ENCODE results near the gene DNAJB6. TPM values are rescaled to one million over a fixed set of nuclear protein-coding genes. Genes with fewer than 3 reads are reported as not detected.

DNAJB6 gene
- total RNA-seq, 4 donors from 2014 or later = 82.5 to 149 (median 94.7) TPM

DNA sequence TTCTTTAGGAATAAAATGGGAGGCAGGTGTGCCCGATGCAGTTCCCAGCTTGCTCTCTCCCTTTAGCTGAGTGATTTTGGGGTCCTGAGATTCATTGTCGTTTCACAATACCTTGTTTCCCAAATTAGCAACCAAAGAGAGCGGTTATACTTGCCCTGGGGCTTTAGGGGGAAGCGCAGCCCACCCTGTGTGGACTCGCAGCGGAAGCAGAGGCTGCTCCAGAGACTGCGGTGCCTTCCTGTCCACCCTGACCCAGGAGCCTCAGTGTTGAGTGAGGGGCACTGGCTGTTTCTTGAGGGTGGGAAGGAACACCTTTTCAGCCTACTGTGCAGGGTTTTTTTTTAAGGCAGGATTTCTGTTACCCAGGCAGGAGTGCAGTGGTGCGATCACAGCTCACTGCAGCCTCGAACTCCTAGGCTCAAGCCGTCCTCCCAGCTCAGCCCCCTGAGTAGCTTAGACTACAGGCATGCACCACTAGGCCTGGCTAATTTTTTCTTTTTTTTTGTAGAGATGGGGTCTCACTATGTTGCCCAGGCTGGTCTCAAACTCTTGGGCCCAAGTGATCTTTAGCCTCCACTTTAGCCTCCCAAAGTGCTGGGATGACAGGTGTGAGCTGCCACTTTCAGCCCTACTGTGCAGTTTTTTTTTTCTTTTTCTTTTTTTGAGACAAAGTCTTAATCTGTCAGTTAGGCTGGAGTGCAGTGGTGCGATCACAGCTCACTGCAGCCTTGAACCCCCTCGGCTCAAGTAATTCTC is 67.0 kb downstream of the DNAJB6 start:
- TF ChIP-seq, protein P1, sequence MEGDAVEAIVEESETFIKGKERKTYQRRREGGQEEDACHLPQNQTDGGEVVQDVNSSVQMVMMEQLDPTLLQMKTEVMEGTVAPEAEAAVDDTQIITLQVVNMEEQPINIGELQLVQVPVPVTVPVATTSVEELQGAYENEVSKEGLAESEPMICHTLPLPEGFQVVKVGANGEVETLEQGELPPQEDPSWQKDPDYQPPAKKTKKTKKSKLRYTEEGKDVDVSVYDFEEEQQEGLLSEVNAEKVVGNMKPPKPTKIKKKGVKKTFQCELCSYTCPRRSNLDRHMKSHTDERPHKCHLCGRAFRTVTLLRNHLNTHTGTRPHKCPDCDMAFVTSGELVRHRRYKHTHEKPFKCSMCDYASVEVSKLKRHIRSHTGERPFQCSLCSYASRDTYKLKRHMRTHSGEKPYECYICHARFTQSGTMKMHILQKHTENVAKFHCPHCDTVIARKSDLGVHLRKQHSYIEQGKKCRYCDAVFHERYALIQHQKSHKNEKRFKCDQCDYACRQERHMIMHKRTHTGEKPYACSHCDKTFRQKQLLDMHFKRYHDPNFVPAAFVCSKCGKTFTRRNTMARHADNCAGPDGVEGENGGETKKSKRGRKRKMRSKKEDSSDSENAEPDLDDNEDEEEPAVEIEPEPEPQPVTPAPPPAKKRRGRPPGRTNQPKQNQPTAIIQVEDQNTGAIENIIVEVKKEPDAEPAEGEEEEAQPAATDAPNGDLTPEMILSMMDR (IDR thresholded peaks at IDR 0.05) = no peak
- no peak for ATAC-seq (ENCODE audit: low FRiP score)
- DNase-seq (ENCODE audit: low spot score) = no peak

DNA sequence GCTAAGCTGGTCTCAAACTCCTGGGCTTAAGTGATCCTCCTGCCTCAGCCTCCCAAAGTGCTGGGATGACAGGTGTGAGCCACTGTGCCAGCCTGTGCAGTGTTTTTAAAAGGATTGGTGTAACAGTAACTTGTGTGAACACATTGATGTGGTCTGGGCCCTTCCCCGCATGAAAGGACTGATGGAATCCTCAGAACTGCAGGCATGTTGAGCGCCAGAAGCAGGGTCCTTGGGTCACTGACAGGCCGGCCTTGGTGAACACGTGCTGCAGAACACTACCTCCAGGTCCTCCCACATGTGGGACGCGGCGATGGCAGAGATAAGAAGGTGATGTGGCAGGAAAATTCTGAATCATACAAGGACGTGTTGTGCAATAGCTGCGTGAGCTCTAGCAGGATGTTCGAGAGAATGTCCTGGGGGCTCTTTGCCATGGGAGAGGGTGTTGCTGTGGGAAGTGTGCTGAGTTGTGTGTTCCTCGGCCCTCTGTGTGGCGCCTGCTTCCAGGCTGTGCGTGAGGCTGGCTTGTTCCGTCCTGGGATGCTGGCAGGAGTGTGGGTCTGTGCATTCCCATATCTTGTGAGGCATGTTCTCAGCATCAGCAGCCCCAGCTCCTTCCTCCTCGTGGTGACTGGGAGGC is 68.2 kb downstream of the DNAJB6 start:
- ATAC-seq (ENCODE audit: low FRiP score) (peak; percentile 63), DNase-seq (ENCODE audit: low spot score) (peak; percentile 50)

DNA sequence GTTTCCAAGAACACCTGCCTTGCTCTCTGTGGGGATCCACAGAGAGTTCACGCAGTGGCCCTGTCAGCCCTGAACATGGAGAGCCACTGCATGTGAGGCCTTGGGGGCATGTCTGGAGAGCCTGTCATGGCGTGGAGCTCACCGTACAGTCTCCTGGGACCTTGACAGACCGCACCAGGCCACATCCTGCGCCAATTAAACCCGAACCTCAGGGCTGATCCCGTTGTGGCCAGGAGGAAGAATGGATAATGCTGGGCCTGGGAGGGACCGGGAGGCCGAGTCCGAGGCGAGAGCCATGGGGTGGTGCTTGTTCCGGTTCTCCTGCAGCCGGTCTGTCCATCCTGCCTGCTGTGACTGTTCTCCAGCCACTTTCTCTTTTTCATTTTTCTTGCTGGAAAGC is 68.7 kb downstream of the DNAJB6 start:
- ATAC-seq (ENCODE audit: low FRiP score) (no peak), DNase-seq (ENCODE audit: low spot score) (no peak)
- TF ChIP-seq, protein P1 (IDR thresholded peaks at IDR 0.05) = no peak

More for the DNA sequence above, 68.2 kb downstream of the DNAJB6 start:
- TF ChIP-seq, protein P1 (IDR thresholded peaks at IDR 0.05) = no peak

DNA sequence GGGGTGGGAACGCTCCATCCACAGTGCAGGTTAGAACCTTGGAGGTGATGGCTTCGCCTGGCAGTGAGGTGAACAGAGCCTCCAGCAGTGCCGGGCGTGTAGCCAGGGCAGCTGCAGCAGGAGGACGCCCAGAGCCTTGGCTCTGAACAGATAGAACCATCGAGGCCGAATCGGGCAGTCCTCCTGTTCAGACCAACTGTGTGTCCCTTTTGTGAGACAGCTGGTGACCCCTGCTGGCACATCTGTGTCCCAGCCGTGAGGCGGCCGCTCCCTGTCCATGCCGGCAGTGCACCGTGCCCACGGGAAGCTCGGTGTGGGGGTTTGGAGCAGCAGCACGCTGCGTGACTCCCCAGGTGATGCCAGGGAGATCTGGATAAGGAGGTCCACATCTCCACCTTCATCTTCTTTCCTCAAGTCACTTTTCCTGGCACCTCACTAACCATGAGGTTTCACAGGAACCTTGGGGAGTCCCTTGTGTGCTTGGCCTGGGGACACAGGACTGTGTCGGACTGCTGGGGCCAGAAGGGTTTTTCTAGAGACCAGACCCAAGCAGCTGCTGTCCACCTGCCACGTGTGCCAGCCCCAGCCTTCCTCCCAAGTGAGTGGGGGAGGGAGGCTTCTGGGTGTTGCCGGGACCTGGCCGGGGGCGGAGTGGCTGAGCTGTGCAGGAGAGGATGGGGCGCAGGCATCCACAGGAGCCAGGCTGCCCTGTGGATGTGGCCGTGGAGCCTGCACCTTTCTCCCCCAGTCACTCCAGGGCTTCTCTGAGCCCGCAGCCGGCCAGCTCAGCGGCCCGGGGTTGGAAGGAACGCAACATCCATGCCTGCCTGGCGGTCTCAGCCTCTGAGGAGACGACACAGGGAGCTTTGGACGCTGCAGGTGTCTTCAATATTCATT is 69.4 kb downstream of the DNAJB6 start:
- TF ChIP-seq, protein P1 (IDR thresholded peaks at IDR 0.05) = no peak
- ATAC-seq (ENCODE audit: low FRiP score) (no peak), DNase-seq (ENCODE audit: low spot score) (no peak)

DNA sequence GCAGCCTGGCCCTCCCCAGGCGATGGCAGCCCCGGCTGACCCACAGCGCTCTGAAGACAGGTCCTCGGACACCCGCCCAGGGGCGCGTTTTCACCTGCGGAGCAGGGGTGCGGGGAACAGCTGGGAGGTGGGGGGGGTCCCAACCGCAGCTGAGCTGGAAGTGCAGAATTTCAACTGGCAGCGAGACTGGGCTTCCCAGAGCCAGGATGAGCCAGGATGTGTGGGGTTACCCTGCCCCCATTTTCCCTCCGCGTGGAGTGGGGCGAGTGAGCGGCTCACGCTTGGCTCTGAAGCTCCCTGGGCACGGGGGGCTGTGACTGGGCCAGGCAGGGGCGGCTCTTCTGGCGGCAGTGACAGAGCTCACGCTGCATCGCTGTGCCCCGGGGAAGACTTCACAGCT is 70.2 kb downstream of the DNAJB6 start:
- no peak for ATAC-seq (ENCODE audit: low FRiP score)
- TF ChIP-seq, protein P1 (IDR thresholded peaks at IDR 0.05) = no peak
- DNase-seq (ENCODE audit: low spot score) = no peak

DNA sequence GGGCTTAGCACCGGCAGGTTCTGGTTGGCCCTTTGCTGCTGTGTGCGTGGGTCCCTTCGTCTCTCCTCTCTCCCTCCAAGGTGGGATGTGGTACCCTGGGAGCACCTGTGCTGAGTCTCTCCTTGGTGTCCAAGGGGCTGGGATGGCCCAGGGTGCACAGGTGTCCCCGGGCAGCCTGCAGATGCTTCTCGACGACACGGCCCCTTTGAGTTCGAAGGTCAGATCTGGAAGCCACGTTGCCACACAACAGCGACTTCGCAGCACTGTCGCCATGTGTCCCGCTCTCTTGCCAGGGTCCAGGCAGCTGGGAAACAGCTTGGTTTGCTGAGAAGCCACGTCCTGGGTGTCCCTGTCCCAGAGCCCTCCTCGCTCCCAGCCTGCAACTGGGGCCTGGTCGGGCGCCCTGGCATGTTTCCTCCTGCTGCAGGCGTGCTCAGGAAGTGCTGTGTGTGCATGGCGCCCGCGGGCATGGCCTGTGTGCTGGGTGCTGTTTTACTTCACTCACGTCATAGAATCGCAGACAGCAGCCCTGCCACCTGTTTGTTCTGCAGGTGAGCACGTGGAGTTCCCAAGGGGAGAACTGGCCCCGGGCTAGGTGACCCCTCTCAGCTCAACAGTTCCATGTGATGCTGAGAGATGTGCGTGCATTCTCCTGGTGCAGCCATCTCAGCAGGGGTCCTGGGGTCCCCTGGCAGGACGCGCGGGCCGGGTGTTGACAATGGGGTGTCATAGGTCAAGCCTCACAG is 70.9 kb downstream of the DNAJB6 start:
- TF ChIP-seq, protein P1 (IDR thresholded peaks at IDR 0.05) = no peak
- no peak for DNase-seq (ENCODE audit: low spot score)

More for the DNA sequence above, 70.9 kb downstream of the DNAJB6 start:
- no peak for ATAC-seq (ENCODE audit: low FRiP score)
